Measurements from ENCODE around the gene AHDC1. TPM values are rescaled to one million over a fixed set of nuclear protein-coding genes. Genes with fewer than 3 reads are reported as not detected.

The AHDC1 gene
- total and polyA plus RNA-seq, 2 of the 13 experiments (the other 11 are each of a cell fraction or from before 2014, with no cell fraction given): 1.0 to 2.7 TPM

DNA sequence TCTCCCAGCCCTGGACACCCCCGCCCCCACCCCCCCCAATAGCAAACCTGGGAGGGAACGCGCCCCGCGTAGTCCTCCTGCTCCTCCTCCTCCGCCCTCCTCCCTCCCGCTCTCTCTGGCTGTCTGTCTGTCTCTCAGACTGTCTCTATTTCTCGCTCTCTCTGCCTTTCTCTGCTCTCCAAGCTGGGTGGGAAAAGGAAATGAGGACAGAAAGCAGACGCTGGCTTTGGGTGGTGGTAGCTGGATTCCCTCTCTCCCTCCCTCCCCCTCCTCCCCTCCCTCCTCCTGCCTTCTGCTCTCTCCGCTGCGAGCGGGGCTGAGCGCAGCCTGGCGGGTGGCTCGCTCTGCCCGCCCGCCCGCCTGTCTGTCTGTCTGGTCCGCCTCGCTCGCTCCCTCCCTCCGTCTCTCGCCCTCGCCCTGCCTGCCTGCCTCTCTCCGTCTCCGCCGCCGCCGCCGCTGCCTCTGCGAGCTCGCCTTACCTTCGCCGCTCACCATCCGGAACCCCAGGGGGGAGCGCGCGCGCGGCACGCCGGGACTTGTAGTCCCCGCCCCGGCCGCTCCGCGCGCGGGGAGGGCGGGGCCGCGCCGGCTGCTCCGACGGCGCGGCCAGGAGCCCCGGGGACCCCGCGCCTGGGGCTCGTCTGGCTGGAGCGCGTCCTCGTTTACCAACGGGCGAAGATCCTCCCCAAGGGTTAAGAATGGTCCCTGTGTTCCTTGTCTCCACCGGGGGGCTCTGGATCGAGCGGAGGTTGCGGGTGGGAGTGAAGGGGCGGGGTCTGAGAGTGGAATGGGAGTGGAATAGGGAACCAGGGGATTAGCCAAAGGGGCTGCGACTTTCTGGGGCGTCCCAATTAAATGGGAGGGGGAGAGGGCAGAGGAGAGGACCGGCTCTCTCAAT lies at the start of gene AHDC1 (continued):
- TF ChIP-seq, protein P1, sequence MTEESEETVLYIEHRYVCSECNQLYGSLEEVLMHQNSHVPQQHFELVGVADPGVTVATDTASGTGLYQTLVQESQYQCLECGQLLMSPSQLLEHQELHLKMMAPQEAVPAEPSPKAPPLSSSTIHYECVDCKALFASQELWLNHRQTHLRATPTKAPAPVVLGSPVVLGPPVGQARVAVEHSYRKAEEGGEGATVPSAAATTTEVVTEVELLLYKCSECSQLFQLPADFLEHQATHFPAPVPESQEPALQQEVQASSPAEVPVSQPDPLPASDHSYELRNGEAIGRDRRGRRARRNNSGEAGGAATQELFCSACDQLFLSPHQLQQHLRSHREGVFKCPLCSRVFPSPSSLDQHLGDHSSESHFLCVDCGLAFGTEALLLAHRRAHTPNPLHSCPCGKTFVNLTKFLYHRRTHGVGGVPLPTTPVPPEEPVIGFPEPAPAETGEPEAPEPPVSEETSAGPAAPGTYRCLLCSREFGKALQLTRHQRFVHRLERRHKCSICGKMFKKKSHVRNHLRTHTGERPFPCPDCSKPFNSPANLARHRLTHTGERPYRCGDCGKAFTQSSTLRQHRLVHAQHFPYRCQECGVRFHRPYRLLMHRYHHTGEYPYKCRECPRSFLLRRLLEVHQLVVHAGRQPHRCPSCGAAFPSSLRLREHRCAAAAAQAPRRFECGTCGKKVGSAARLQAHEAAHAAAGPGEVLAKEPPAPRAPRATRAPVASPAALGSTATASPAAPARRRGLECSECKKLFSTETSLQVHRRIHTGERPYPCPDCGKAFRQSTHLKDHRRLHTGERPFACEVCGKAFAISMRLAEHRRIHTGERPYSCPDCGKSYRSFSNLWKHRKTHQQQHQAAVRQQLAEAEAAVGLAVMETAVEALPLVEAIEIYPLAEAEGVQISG (CRISPR knock-in tag; IDR thresholded peaks at IDR 0.05): peak; percentile 65
- TF ChIP-seq MIER3 (CRISPR knock-in tag; IDR thresholded peaks at IDR 0.05; ENCODE audit: borderline replicate concordance) (no peak), NFE2 (CRISPR knock-in tag; IDR thresholded peaks at IDR 0.05) (no peak), ZFP1 (CRISPR knock-in tag; IDR thresholded peaks at IDR 0.05) (no peak), ZNF264 (CRISPR knock-in tag; IDR thresholded peaks at IDR 0.05) (no peak), ZNF772 (CRISPR knock-in tag; IDR thresholded peaks at IDR 0.05) (no peak), ZNF737 (CRISPR knock-in tag; IDR thresholded peaks at IDR 0.05; ENCODE audit: borderline replicate concordance) (no peak), CENPX (CRISPR knock-in tag; IDR thresholded peaks at IDR 0.05) (no peak), ZSCAN21 (CRISPR knock-in tag; IDR thresholded peaks at IDR 0.05; ENCODE audit: borderline replicate concordance) (0 out of 2 replicates have a peak, but pooled peaks have one; percentile 10), ZNF34 (CRISPR knock-in tag; IDR thresholded peaks at IDR 0.05; ENCODE audit: borderline replicate concordance) (no peak), ZNF782 (CRISPR knock-in tag; IDR thresholded peaks at IDR 0.05; ENCODE audit: borderline replicate concordance) (no peak), TAF1 (CRISPR knock-in tag; IDR thresholded peaks at IDR 0.05) (peak; percentile 63), CBX2 (IDR thresholded peaks at IDR 0.05; ENCODE audit: low read depth, low read length) (no peak), CBX2 (CRISPR knock-in tag; IDR thresholded peaks at IDR 0.05; ENCODE audit: low read depth) (no peak)
- TF ChIP-seq, protein P2, sequence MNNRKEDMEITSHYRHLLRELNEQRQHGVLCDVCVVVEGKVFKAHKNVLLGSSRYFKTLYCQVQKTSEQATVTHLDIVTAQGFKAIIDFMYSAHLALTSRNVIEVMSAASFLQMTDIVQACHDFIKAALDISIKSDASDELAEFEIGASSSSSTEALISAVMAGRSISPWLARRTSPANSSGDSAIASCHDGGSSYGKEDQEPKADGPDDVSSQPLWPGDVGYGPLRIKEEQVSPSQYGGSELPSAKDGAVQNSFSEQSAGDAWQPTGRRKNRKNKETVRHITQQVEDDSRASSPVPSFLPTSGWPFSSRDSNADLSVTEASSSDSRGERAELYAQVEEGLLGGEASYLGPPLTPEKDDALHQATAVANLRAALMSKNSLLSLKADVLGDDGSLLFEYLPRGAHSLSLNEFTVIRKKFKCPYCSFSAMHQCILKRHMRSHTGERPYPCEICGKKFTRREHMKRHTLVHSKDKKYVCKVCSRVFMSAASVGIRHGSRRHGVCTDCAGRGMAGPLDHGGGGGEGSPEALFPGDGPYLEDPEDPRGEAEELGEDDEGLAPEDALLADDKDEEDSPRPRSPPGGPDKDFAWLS (CRISPR knock-in tag; IDR thresholded peaks at IDR 0.05; ENCODE audit: borderline replicate concordance): no peak
- TF ChIP-seq, protein P3, sequence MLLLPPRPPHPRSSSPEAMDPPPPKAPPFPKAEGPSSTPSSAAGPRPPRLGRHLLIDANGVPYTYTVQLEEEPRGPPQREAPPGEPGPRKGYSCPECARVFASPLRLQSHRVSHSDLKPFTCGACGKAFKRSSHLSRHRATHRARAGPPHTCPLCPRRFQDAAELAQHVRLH (CRISPR knock-in tag; IDR thresholded peaks at IDR 0.05; ENCODE audit: borderline replicate concordance, low read depth): no peak; the same call in 1 of the 2 replicates
- TF ChIP-seq, protein P4, sequence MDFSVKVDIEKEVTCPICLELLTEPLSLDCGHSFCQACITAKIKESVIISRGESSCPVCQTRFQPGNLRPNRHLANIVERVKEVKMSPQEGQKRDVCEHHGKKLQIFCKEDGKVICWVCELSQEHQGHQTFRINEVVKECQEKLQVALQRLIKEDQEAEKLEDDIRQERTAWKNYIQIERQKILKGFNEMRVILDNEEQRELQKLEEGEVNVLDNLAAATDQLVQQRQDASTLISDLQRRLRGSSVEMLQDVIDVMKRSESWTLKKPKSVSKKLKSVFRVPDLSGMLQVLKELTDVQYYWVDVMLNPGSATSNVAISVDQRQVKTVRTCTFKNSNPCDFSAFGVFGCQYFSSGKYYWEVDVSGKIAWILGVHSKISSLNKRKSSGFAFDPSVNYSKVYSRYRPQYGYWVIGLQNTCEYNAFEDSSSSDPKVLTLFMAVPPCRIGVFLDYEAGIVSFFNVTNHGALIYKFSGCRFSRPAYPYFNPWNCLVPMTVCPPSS (IDR thresholded peaks at IDR 0.05): no peak

Measured in HepG2 (cell line).